Fibroblast of skin of back (primary cell): ENCODE measurements around the gene PLCXD3.
"Not testable (repeated sequence)": the region's sequence is repeated elsewhere in the genome, so short reads cannot be mapped to it uniquely, and the experiment has no call there.

ENCODE experiments used
- DNase-seq: peaks from one replicate; pipeline ENCODE4 v3.0.0-alpha.2; 2013

Gene PLCXD3

DNA sequence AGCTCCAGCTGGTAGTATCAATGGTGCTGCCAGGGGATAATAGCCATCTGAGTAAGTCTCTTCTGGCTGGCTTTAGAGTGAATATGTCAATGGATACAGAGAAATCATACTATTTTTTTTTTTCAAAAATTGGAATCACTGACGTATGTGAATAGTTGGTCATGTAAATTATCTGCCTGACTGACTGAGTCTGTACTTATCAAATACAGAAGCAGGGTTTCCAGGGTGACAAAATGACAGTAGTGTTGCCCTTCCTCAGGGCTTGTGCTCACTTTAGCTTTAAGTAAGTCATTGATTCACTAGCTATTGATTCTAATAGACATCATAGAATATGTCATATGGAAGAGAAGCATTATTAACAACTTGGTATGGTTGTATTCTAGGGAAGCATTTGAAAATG, 171.1 kb downstream of the PLCXD3 start:
- DNase-seq, result no peak

DNA sequence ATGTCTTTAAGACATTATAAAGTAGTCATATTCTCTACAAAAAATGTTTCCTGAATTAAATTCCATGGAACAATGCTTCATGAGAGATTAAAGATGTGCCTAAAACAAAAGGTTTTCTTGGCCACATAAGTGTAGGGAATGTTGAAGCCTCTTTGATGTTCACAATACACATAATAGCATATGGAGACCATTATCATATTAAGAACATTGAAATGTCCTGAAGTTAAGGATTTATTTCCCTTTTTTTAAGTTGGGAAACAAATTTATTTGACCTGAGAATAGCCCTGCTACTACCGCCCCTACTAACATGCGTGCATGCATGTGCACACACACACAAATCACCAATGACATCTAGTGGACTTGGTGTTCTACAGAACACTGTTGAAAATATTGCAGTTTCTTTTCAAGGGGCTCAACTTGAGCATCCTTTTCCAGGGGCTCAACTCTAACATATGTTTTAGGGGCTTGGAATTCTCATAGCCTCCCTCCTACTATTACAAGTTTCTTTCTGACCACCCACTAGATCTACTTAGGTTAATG, 172.2 kb downstream of the PLCXD3 start:
- no peak for DNase-seq

DNA sequence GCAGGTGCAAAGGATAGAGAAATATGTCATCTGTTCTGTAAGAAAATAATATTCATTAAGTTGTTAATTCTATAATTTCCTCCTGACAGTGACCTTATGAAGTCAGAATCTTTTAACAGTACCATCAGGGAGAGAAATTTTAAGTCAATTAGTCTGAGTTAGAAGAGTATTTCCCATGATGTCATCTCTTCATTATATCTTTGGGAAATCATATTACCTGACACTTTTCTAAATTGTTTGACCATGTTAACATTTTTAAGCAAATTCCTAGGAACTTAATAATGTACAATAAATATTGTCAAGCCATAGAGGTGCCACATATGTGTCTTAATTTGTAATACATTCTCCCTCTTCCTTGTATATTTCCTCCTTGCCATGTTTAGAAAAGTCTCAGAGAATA, 172.7 kb downstream of the PLCXD3 start:
- DNase-seq, result no peak

GRCh38 chr5:41337216-41337615, 173.2 kb downstream of the PLCXD3 start:
- no peak for DNase-seq

DNA sequence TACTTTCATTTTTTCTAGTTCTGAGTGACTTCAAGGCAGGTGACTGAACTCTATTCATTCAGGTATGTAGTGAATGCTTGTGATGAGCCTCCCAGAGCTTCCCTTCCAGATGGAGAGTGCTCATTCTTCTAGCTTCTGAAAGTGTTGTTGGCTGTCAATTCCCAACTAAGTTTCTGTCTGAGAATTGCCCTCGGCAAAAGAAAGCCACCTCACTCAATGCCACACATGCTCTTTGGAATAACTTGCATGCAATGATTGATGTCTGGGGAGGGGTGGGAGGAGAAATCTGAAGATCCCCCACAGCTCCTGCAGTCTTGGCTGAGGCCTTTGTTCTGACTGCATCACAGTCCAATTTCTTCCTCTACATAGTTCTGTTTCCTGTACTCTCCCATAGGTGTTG, 173.9 kb downstream of the PLCXD3 start:
- DNase-seq, result no peak

DNA sequence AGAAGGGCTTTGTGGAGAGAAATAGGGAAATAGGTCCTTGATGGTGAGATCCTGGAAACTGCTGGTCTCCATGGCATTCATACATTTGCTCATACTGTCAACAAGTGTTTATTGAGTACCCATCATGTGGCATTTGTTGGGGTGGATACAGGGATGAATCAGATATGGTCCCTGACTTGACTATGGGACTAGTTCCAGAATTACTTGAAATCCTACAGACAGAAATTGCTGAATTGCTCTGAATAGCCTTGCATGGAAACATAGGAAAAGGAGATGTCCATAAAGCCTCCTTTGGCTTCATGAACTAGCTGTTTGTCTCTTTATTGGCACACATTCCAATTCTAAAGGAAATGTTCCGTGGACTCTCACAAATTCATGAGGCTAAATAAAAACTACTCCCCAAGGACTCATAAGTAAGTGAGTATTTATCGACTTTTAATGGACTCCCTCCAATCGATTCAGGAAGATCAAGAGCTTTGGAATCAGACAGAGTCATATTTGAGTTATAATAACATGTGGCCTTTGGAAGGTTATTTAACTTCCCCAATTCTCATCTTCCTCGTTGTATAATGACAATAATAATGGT, 174.7 kb downstream of the PLCXD3 start:
- DNase-seq, result no peak

GRCh38 chr5:41334758-41335157, 175.6 kb downstream of the PLCXD3 start:
- peak; percentile 6 for DNase-seq

DNA sequence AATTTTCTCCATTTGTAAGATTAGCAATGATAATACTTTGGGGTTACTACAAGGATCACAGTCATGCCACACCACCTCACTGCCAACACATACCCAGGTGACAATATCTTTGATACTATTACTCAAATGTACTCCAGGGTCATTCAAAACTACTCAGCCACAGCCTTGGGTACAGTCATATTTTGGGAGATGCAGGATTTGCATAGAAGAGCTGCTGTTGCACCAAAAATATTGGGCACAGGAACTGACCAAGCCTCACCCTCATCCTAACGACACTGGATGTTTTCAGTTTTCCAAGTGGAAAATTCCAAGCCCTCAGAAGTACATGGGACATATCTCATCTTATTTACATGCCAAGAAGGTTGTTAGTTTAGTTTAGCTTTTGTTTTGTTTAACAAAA, 176.2 kb downstream of the PLCXD3 start:
- no peak for DNase-seq

- no peak for DNase-seq
Observed at GRCh38 chr5:41325074-41325473, 185.3 kb downstream of the PLCXD3 start.

DNA sequence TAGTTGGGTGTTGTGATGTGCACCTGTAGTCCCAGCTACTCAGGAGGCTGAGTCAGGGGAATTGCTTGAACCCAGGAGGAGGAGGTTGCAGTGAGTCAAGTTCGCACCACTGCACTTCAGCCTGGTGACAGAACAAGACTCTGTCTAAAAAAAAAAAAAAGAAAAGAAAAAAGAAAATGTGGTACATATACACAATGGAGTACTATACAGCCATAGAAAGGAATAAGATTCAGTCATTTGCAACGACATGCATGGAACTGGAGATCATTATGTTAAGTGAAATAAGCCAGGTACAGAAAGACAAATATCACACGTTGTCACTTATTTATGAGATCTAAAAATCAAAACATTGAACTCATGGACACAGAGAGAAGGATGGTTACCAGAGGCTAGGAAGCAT, 187.6 kb downstream of the PLCXD3 start:
- not testable (repeated sequence) for DNase-seq

- DNase-seq, result no peak
Observed at GRCh38 chr5:41312478-41313060, 197.8 kb downstream of the PLCXD3 start.

DNA sequence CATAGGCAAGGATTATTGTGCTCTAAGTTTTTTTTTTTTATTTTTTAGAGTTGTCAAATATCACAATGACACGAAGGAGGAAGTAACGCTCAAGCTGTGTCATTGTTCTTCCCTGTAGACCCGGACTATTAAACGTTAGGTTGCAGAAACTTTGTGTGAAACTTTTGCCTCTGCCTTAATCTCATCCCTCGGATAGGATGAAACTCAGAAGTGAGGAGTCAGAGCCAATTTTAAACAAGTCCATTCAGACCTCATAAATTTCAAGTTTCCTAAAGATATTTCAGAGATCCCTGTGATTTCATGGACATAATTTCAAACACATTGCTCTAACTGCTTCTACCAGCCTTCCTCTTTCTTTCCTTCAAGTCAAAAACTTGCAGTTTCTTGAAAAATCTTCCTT, 198.3 kb downstream of the PLCXD3 start:
- no peak for DNase-seq

DNA sequence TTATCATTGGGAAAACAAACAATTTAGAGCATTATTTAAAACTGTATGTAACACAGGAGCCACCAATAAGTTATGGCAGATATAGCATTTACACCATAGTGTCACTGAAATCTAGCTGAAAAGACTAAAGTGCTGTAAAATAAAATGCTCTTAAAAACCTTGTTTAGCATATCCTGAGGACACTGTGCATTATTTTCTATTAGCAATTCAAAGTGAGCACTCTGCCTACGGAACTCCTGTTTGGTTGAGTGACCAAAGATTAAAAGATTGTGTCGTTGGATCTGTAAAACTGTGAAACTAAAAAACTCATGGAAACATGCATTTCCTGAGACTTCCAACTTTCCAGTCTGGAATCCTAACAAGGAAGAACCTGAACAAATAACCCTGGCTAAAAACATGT, 201.1 kb downstream of the PLCXD3 start:
- DNase-seq, result no peak

GRCh38 chr5:41306005-41306404, 204.4 kb downstream of the PLCXD3 start:
- no peak for DNase-seq

- no peak for DNase-seq
Observed at GRCh38 chr5:41305056-41305455, 205.3 kb downstream of the PLCXD3 start.

DNA sequence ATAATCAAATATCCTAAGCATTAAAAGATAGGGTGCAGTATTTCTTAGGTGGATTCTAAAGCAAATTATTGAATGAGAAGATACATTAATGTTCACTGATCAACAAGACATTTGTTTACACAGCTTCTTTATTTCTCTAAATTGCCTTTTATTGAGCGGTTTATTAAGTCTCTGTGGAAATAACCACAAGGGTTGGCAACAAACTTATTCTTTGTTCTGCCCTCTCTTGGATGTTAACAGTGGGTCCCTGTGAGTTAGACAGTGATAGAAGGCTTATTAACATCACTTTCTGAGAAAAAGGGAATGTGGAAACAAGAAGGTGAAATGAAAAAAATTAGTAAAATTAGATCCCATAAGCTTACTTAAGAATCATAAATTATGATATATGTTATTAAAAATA, 214.3 kb downstream of the PLCXD3 start:
- DNase-seq, result no peak

DNA sequence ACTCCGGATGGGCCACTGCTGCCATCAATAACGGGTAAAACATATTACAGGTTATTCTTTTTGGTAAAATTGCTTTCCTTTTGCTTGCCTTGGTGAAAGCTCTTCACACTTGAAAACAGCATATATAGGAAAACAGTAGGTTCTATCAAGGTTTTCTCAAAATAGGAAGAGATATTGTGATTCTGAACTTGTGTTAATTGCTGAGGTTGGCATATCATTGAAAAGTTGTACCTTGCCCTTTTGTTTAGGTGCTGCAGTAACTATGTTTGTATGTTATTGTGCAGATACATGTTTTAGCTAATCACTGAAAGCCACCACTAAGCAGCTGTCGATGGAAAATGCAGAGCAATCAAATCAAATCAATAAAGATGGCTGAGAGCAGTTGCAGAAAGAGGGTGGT, 219.1 kb downstream of the PLCXD3 start:
- DNase-seq, result no peak

DNA sequence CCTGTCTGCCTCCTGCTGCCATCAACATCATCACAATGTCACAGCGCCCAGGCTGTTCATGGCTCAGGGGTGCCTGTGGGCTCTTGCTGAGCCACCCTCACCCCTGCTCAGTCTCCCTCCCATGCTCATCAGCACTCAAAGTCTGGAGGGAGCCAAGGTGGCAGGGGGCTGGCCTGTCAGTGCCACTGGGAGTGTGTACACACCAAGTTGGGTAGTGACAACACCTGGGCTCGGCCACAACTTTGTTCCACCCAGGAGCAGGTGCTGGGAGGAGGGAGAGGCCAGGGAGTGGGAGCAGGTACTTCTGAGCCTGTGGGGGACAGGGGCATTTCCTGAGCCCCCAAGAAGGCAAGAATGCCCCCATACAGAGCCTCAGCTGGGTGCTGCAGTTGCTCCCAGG, 219.6 kb downstream of the PLCXD3 start:
- no peak for DNase-seq

DNA sequence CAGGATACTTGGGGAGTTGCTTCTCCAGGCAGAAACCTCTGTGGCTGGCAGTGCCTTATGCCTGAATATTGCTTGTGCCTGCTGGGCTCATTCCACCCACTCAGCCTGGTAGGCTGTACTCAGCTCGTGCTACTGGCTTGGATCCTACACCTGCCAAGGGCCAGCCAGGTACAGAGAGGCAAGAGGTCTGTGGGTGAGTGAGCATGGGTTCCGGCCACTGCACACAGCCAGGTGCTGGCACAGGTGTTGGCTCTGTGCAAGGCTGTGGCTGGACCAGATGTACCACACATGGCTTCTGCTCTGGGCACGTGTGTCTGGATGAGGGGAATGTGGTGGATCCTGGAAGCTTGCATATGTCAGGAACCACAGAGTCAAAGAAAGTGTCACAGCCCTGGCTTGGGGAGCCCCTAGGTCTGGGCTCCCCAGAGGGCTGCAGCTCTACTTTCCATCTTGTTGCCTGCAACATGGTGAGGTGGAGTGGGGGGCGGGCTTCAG, 220.4 kb downstream of the PLCXD3 start:
- no peak for DNase-seq

GRCh38 chr5:41286696-41287095, 223.7 kb downstream of the PLCXD3 start:
- no peak for DNase-seq

- DNase-seq, result no peak
Observed at GRCh38 chr5:41286165-41286564, 224.2 kb downstream of the PLCXD3 start.

- no peak for DNase-seq
Observed at GRCh38 chr5:41284938-41285337, 225.5 kb downstream of the PLCXD3 start.

GRCh38 chr5:41281215-41281810, 229.1 kb downstream of the PLCXD3 start:
- DNase-seq, result no peak

- DNase-seq, result no peak
Observed at GRCh38 chr5:41279040-41279439, 231.4 kb downstream of the PLCXD3 start.
